RKO (cell line): ENCODE data around the gene WDCP.

Experiments
- DNase-seq: peaks from one replicate; pipeline ENCODE4 v3.0.0-alpha.2; 2016; ENCODE audit warnings: low spot score

The WDCP gene

DNA sequence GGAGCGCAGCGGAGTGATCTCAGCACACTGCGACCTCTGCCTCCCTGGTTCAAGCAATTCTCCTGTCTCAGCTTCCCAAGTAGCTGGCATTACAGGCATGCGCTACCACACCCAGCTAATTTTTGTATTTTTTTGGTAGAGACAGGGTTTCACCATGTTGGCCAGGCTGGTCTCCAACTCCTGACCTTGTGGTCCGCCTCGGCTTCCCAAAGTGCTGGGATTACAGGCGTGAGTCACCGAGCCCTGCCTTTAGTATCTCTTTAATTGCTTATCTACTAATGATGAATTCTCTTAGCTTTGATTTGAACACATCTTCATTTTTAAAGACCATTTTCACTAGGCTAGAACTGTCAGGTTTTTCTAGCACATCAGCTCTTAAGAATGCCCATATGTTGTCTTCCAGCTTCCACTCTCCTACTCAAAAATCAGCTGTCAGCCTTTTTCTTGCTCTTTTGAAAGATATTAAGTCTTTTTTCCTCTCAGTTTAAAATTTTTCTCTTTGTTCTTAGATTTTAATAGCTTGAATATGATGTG lies 53.4 kb downstream of the WDCP start:
- no peak for DNase-seq

GRCh38 chr2:23992931-23993330 lies 54.3 kb downstream of the WDCP start:
- no peak for DNase-seq

DNA sequence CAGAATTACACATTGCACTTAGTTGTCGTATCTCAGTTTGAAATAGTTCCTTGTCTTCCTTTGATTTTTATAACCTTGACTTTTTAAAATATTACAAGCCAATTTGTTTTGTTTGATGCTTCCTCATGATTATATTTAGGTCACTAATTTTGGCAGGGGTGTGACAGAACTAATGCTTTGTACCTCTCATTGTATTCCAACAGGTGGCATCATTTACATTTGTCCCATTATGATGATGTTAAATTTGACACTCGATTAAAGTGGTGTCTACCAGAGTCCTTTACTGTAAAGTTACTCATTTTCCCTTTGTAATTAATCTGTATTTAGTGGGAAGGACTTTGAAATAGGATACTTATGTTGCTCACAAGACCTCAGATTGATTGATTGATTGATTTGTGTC lies 58.8 kb downstream of the WDCP start:
- DNase-seq, result peak; percentile 55
